Measurements from ENCODE around the gene KLHDC7B.
A peak's percentile ranks its signal among the peaks of the same experiment; 100 is the strongest.

The KLHDC7B gene

GRCh38 chr22:50545522-50546325 lies at the start of gene KLHDC7B:
Gene KLHDC7B (plus strand): TSS chr22:50545899. CDS start chr22:50546244, 345 bp downstream.
- DNase-seq = no peak

- no peak for DNase-seq
Observed at GRCh38 chr22:50497093-50497492, 48.6 kb upstream of the KLHDC7B start.

- peak; percentile 38 for DNase-seq
Observed at GRCh38 chr22:50498322-50498890, 47.3 kb upstream of the KLHDC7B start.

DNA sequence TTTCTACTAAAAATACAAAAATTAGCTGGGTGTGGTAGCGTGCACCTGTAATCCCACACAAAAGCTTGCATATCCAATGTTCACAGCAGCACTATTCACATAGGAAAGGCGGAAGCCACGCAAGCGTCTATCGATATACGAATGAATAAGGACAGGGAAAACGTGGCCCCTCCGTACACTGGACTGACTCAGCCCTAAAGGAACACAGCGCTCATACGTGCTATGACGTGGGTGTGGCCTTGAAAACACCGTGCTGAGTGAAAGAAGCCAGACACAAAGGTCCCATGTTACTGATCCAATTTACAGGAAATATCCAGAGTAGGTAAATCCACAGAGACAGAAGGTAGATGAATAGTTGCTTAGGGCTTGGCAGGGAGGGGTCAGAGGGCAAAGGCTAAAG lies 45.2 kb upstream of the KLHDC7B start:
- no peak for DNase-seq

DNA sequence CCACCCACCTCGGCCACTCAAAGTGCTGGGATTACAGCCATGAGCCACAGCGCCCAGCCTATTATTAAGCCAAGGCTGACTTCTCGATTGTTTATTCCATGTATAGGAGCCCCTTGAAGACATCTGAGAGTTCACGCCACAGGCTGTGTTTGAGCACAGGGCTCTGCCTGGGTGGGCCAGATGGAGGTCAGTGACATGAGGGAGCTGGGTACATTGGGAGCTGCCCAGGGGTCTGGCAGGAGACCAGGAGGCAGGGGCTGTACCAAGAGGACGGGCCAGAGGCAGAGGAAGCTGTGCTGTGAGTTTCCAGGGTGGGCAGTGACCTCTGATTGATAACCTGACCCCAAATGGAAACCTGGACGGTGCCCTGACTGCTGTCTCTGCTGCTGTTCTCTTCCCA lies 43.6 kb upstream of the KLHDC7B start:
- no peak for DNase-seq

DNA sequence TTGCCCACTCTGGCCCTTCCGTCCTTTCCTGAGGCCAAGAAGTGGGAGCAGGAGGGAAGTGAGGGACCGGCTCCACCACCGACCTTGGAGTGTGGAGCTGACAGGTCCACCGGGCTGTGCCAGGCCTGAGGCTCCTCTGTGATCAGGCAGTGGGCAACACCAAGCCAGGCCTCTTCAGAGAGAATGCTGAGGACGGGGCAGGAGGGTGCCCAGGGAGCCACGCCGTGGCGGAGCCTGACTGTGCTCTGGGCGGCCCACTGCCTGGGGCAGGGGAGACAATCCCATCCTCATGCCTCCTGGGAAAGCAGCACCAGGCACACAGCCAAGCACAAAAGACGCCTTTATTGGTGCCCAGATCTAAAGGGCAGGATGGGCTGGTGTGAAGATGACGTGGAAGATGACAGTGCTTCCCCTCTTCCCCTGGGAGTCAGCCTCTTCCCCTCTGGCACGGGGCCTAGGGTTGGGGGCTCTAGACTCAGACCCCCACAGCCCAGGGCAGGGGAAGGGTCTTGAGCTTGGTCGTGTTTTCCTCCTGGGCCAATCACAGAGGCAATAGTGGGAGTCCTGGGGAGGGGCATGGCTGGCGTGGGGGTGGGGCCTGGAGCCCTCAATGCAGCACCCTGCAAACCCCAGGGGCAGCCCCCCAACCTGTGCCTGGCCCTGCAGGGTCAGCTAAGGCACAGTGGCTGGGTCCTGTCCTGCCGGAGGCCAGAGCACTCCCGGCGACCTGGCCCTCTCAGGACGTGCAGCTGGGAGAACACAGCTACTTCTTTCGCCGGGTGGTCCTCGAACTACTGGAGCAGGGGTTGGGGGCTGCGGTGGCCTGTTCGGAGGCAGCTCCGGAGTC lies 42.8 kb upstream of the KLHDC7B start:
- no peak for DNase-seq

- DNase-seq = no peak
Observed at GRCh38 chr22:50503475-50504145, 42.1 kb upstream of the KLHDC7B start.

DNA sequence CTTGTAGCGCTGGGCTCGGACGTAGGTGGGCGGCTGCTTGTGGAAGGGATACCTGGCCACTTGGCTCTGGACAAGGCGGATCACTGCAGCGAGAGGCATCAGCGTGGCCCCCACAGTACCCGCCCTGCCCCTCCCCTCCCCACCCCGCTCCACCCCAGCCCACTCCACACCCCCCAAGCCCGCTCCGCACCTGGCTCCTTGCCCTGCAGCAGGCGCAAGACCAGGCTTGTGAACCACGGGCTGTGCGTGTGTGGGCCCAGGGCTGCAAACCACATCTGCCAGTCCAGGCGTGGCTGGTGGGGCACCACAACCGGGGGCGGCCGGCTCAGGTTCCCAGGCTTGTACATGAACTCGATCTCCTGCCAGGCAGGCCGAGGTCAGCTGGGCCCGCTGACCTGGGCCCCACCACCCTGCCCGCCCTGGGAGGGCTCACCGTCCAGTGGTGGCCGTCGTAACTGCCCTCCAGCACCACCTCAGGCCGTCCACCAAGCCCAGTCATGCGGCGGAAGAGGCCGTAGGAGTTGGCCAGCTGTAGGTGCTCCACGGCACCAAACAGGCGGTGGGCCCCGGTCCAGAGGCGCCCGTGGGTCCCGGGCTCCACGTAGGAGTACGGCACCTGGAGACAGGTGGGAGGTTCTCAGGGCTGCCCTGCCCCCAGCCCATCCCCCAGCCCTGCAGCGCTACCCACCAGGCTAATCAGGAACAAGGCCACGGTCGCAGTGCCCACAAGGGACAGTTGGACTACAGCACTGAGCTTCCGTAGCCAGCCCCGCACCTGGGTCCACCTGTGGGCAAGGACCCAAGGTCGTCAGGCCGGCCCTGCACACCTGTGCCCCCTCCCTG lies 41.1 kb upstream of the KLHDC7B start:
- no peak for DNase-seq

DNA sequence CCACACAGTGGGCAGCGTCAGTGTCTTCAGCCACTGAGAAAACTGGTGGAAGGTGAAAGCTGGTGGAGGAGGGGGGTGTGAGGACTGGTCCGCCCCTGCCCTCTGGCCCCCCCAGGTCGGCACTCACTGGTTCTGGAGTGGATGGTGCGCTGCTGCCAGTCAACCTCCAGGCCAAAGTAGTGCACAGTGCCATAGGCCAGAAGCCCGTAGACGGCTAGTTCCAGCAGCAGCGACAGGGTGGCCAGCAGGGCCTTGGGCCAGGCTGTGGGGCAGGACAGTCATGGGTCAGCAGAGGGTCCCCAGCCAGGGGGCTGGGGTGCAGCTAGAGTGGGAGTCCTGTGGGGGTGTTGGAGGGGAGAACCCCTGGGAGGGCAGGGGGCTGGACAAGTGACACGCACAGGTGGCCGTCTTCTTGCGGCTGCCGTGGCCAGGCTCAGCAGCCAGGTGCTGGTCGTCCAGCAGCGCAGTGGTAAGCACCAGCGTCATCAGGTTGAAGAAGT lies 40.4 kb upstream of the KLHDC7B start:
- no peak for DNase-seq

DNA sequence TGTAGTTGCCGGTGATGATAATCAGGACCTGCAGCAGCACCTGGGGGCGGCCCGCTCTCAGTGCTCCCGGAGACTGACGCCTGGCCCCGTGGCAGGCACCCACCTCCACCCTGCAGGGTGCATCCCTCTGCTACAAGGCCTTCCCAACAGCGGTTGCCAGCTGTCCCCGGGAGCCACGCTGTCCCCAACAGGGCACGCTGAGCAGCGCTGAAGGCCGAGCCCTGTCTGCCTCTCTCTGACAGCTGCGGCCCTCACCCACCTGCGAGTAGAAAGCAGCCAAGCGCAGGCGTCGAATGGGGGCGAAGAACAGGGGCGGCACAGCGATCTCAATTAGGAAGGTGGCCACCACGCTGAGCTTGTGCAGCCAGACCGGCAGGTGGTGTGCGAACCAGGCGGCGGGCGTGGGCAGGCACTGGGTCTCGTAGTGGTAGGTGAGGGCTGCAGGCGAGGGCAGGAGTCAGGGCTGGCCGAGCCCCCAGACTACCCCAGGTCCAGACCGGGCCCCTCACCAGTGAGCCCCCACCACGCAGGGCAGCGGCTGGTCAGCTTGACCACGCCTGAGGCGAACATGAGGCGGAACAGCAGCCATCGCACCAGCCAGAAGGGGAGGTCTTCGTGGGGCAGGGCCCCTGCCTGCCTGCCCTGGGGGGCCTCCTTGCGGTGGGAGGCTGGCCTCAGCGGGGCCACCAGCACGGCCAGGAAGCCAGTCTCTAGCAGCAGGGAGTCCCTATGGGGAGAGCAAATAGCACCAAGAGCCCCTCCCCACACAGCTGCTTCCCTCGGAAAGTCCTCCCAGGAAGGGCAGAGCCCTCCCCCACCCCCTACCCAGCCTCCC lies 39.7 kb upstream of the KLHDC7B start:
- no peak for DNase-seq

GRCh38 chr22:50506611-50507420 lies 38.9 kb upstream of the KLHDC7B start:
- DNase-seq = no peak

DNA sequence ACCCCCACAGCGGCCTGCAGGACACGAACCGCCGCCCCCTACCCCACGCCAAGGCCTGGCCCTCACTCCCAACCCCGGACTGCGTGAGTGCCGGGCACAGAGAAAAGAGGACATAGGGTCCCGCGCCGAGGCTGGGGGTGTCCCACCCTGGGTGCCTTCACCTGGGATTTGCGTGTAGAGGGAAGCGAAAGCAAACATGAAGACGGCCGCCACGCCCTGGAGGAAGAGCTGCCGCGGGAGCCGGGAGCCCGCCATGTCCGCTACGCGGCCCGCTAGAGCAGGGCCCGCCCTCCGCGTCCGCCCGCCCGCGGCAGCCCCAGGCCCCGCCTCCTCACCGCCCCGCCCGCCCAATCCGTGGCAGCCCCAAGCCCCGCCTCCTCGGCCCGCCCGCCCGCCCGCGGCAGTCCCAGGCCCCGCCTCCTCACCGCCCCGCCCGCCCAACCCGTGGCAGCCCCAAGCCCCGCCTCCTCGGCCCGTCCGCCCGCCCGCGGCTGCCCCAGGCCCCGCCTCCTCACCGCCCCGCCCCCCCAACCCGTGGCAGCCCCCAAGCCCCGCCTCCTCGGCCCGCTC lies 38.2 kb upstream of the KLHDC7B start, which contains the start of gene LMF2:
Gene LMF2 (minus strand): TSS at position 282 of the 570 bp plus-strand sequence. CDS start 27 bp downstream, at position 255.
- peak; percentile 71 for DNase-seq

GRCh38 chr22:50507991-50508884 lies 37.5 kb upstream of the KLHDC7B start, which contains the start of gene NCAPH2:
Gene NCAPH2 (plus strand): TSS chr22:50508224. CDS start chr22:50508338, 114 bp downstream.
- DNase-seq = peak; percentile 73

GRCh38 chr22:50508897-50509296 lies 36.8 kb upstream of the KLHDC7B start:
- DNase-seq = no peak

DNA sequence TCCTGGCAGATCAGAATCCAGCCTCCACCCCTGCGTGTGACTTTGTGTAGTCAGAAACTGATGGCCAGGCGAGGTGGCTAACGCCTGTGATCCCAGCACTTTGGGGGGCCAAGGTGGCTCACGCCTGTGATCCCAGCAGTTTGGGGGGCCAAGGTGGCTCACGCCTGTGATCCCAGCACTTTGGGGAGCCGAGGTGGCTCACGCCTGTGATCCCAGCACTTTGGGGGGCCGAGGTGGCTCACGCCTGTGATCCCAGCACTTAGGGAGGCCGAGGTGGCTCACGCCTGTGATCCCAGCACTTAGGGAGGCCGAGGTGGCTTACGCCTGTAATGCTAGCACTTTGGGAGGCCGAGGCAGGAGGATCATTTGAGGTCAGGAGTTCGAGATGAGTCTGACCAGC lies 32.5 kb upstream of the KLHDC7B start:
- DNase-seq = no peak

DNA sequence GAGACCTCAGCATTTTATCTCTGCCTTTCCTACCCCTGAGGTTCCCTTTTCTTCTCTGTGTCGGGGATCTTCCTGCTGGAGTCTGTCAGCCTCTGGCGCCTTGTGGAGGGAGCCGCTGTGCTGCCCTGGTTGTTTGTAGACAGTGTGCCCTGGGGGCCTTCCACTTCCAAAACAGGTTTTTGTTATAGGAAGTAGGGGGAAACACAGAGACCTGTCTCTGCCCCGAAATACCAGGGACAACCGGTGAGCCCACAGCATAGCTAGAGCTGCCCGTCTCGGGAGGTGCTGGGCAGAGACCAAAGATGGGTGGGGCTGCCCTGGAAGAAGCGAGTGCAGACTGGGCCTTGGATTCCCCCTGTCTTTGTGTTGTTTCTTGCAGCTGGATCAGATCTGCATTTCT lies 29.6 kb upstream of the KLHDC7B start:
- no peak for DNase-seq

DNA sequence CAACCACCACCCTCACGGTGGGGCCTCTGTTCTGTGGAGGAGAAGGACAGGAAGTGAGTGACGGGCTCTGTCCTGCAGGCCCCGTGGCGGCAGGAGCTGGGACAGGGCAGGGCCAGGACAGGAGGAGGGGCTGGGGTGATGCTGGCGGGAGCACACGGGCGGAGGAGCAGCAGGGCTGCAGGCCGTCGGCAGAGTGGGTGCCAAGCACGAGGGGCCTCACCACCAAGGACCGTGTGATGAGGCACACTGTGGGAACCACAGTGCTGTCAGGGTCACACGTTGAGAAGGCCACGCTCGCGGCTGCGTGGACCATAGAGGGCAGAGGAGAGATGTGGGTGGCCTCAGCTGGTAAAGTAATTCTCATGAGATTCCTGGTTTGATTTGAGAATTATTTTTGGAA lies 28.8 kb upstream of the KLHDC7B start:
- no peak for DNase-seq

DNA sequence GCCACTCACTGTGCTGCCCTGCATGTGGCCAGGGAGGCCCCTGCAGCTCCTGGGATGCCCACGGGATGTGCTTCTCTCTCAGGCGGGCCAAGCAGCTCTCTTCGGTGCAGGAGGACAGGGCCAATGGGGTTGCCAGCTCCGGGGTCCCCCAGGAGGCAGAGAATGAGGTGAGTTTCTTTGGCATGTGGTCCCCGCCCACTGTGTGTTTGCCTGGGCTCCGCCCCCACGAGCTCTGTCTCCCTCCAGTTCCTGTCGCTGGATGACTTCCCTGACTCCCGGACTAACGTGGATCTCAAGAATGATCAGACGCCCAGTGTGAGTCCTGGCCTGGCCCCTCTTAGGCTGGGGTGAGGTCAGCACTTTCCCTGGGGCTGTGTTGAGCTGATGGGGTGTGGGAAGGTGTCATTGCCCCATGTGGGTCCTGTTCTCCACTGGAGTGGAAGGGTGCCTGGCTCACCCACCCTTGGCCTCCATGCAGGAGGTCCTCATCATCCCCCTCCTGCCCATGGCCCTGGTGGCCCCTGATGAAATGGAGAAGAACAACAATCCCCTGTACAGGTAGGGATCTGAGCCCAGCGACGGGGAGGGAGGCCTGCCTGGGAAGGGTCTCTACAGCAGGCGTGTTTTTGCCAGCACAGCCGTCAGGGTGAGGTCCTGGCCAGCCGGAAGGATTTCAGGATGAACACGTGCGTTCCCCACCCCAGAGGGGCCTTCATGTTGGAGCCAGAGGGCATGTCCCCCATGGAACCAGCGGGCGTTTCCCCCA lies 28.0 kb upstream of the KLHDC7B start:
- no peak for DNase-seq
